ENCODE results near the gene ITGB3BP. TPM values are rescaled to one million over a fixed set of nuclear protein-coding genes. Genes with fewer than 3 reads are reported as not detected.
"Not testable (repeated sequence)": the region's sequence is repeated elsewhere in the genome, so short reads cannot be mapped to it uniquely, and the experiment has no call there.

The ITGB3BP gene
- total RNA-seq (2014; rRNA removed) (31.3 and 44.8 TPM in 2 replicates), Bru-seq, nascent RNA (percentile 57 among the genes with signal in this experiment), BruChase-seq, experiment 1, labeled RNA remaining after a 6-hour chase (percentile 42 among the genes with signal in this experiment), BruChase-seq, experiment 2, labeled RNA remaining after a 2-hour chase (percentile 44 among the genes with signal in this experiment)
- long read RNA-seq, partial matches to known transcripts: 0 of 7 reads
- long read RNA-seq, other reads (novel, unspliced or antisense): 4 of 7 reads

- peak within 1 kb of the TSS; percentile 90 for H3K4me3 ChIP-seq (ENCODE audit: low read length)
- no peaks in the 10 kb centered on the region for H4K20me1 ChIP-seq (ENCODE audit: low read length)
- peaks cover 45% of the 10 kb centered on the region for H3K79me2 ChIP-seq (ENCODE audit: low read length)
- H3K27me3 ChIP-seq (ENCODE audit: low read length): no peaks in the 10 kb centered on the region
- H3K9me3 ChIP-seq (ENCODE audit: low read length): no peaks in the 10 kb centered on the region
- ChIA-PET CTCF (no interaction called here), POLR2A (ENCODE audit: unreplicated experiment) (no interaction called here)
- no peaks in the 10 kb centered on the region for H3F3A ChIP-seq (ENCODE audit: low read length, unreplicated experiment)
- TF ChIP-seq CTCF (conservative IDR thresholded peaks at IDR 0.05; ENCODE audit: low read depth, low read length) (no peak), EZH2 (IDR thresholded peaks at IDR 0.05; ENCODE audit: low read length, unreplicated experiment) (no peak), EZH2phosphoT487 (IDR thresholded peaks at IDR 0.05; ENCODE audit: borderline replicate concordance, low read length) (no peak)
- BruUV-seq (replicated peaks): no TSS peak
- H3K9ac ChIP-seq (ENCODE audit: low read length): peak within 1 kb of the TSS; percentile 92
- no peaks in the 10 kb centered on the region for H3K9me2 ChIP-seq (replicated peaks; ENCODE audit: low read length)
- peak within 1 kb of the TSS; percentile 87 for H3K4me2 ChIP-seq (ENCODE audit: low read length)
- DNase-seq: peak; percentile 95
- H3K4me1 ChIP-seq (ENCODE audit: insufficient read depth, low read length): peaks cover 24% of the 10 kb centered on the region
- H3K36me3 ChIP-seq (ENCODE audit: low read depth, low read length): no peaks in the 10 kb centered on the region
- intact Hi-C loops (cut with micrococcal nuclease): loop anchor here (5.0 kb wide), 1 partner anchor 156 kb away; the partner anchor contains the start of gene ALG6
- H2AFZ ChIP-seq (ENCODE audit: low read length): peak within 1 kb of the TSS; percentile 98
- peak within 1 kb of the TSS; percentile 86 for H3K27ac ChIP-seq (ENCODE audit: low read length)
- peak; percentile 95 for ATAC-seq
Observed at GRCh38 chr1:63522891-63523728, at the start of gene ITGB3BP, which contains the start of gene EFCAB7. Gene ITGB3BP, minus strand, starts transcription at chr1:63523225. Its CDS starts 92 bp downstream, at chr1:63523133. Gene EFCAB7, plus strand, starts transcription at chr1:63523525. Its CDS starts 2,048 bp downstream, at chr1:63525573.

- H3K9me3 ChIP-seq (ENCODE audit: low read length); BruUV-seq (replicated peaks); H3F3A ChIP-seq (ENCODE audit: low read length, unreplicated experiment); DNase-seq; CTCF ChIA-PET; H3K9ac ChIP-seq (ENCODE audit: low read length); H3K4me1 ChIP-seq (ENCODE audit: insufficient read depth, low read length); H3K79me2 ChIP-seq (ENCODE audit: low read length); H3K4me3 ChIP-seq (ENCODE audit: low read length); H2AFZ ChIP-seq (ENCODE audit: low read length); H3K27ac ChIP-seq (ENCODE audit: low read length); H3K4me2 ChIP-seq (ENCODE audit: low read length); H4K20me1 ChIP-seq (ENCODE audit: low read length); ATAC-seq; H3K36me3 ChIP-seq (ENCODE audit: low read depth, low read length); H3K27me3 ChIP-seq (ENCODE audit: low read length); POLR2A ChIA-PET (ENCODE audit: unreplicated experiment); H3K9me2 ChIP-seq (replicated peaks; ENCODE audit: low read length): not testable (repeated sequence)
- intact Hi-C loops (cut with micrococcal nuclease): loop anchor here (5.0 kb wide), 1 partner anchor 675 kb away; no protein-coding TSS in a partner anchor
Observed at GRCh38 chr1:63572686-63573085, 49.7 kb upstream of the ITGB3BP start.

- no TSS peak for BruUV-seq (replicated peaks)
- no peaks in the 10 kb centered on the region for H3K36me3 ChIP-seq (ENCODE audit: low read depth, low read length)
- no peak for ATAC-seq
- no peak overlapping the region for H3K4me3 ChIP-seq (ENCODE audit: low read length)
- H3K27me3 ChIP-seq (ENCODE audit: low read length): no peaks in the 10 kb centered on the region
- H4K20me1 ChIP-seq (ENCODE audit: low read length): no peaks in the 10 kb centered on the region
- H3K9me3 ChIP-seq (ENCODE audit: low read length): no peaks in the 10 kb centered on the region
- intact Hi-C loops (cut with micrococcal nuclease): loop anchor here (5.0 kb wide), 1 partner anchor 678 kb away; no protein-coding TSS in a partner anchor
- no peak for TF ChIP-seq EZH2 (IDR thresholded peaks at IDR 0.05; ENCODE audit: low read length, unreplicated experiment)
- no peak for TF ChIP-seq CTCF (conservative IDR thresholded peaks at IDR 0.05; ENCODE audit: low read depth, low read length)
- POLR2A ChIA-PET (ENCODE audit: unreplicated experiment): no interaction called here
- CTCF ChIA-PET: no interaction called here
- H3K79me2 ChIP-seq (ENCODE audit: low read length): no peaks in the 10 kb centered on the region
- DNase-seq: no peak
- H3K9ac ChIP-seq (ENCODE audit: low read length): no peak overlapping the region
- H3F3A ChIP-seq (ENCODE audit: low read length, unreplicated experiment): no peaks in the 10 kb centered on the region
- no peak overlapping the region for H3K4me2 ChIP-seq (ENCODE audit: low read length)
- H3K4me1 ChIP-seq (ENCODE audit: insufficient read depth, low read length): no peaks in the 10 kb centered on the region
- H3K27ac ChIP-seq (ENCODE audit: low read length): no peak overlapping the region
- no peaks in the 10 kb centered on the region for H3K9me2 ChIP-seq (replicated peaks; ENCODE audit: low read length)
- H2AFZ ChIP-seq (ENCODE audit: low read length): no peak overlapping the region
Observed at GRCh38 chr1:63569640-63570316, 46.8 kb upstream of the ITGB3BP start.
